GM12865 (cell line): ENCODE results near the gene LBH.

Experiments used
- DNase-seq: peaks from one replicate; pipeline ENCODE4 v3.0.0; 2010; ENCODE audit warnings: low read depth
- H3K4me3 ChIP-seq: 2 replicates; pipeline ENCODE4 v1.5.1; 2011; ENCODE audit warnings: mild to moderate bottlenecking, low read depth, low read length, control low read depth
- CTCF ChIP-seq: IDR thresholded peaks from 2 replicates; pipeline ENCODE4 v1.5.1; 2011; ENCODE audit warnings: low read length, control low read depth, low read depth, inconsistent platforms; ENCODE audit not compliant: insufficient read depth; ENCODE audit errors: missing control alignments

Gene LBH

GRCh38 chr2:30192314-30192713, 39.0 kb upstream of the LBH start:
- TF ChIP-seq CTCF, result no peak
- DNase-seq, result no peak
- H3K4me3 ChIP-seq, result no peak overlapping the region

GRCh38 chr2:30193104-30193681, 38.1 kb upstream of the LBH start:
- TF ChIP-seq CTCF, result no peak
- no peak for DNase-seq

GRCh38 chr2:30194421-30194820, 36.9 kb upstream of the LBH start:
- H3K4me3 ChIP-seq, result no peak overlapping the region
- DNase-seq, result no peak
- no peak for TF ChIP-seq CTCF

More at GRCh38 chr2:30193104-30193681, 38.1 kb upstream of the LBH start:
- no peak overlapping the region for H3K4me3 ChIP-seq

- TF ChIP-seq CTCF, result no peak
- H3K4me3 ChIP-seq, result no peak overlapping the region
- DNase-seq, result no peak
Observed at GRCh38 chr2:30195016-30195415, 36.3 kb upstream of the LBH start.

- TF ChIP-seq CTCF, result no peak
- H3K4me3 ChIP-seq, result no peak overlapping the region
- DNase-seq, result no peak
Observed at GRCh38 chr2:30197570-30198192, 33.7 kb upstream of the LBH start.

GRCh38 chr2:30201990-30202389, 29.3 kb upstream of the LBH start:
- TF ChIP-seq CTCF, result no peak
- H3K4me3 ChIP-seq, result no peak overlapping the region
- no peak for DNase-seq

- TF ChIP-seq CTCF, result no peak
- DNase-seq, result no peak
- no peak overlapping the region for H3K4me3 ChIP-seq
Observed at GRCh38 chr2:30203156-30203555, 28.2 kb upstream of the LBH start.
